ENCODE data around the gene PIK3R6. TPM values are rescaled to one million over a fixed set of nuclear protein-coding genes. Genes with fewer than 3 reads are reported as not detected.

Gene PIK3R6
- total RNA-seq, 2 donors from 2014 or later = 2.1 to 2.5 TPM

DNA sequence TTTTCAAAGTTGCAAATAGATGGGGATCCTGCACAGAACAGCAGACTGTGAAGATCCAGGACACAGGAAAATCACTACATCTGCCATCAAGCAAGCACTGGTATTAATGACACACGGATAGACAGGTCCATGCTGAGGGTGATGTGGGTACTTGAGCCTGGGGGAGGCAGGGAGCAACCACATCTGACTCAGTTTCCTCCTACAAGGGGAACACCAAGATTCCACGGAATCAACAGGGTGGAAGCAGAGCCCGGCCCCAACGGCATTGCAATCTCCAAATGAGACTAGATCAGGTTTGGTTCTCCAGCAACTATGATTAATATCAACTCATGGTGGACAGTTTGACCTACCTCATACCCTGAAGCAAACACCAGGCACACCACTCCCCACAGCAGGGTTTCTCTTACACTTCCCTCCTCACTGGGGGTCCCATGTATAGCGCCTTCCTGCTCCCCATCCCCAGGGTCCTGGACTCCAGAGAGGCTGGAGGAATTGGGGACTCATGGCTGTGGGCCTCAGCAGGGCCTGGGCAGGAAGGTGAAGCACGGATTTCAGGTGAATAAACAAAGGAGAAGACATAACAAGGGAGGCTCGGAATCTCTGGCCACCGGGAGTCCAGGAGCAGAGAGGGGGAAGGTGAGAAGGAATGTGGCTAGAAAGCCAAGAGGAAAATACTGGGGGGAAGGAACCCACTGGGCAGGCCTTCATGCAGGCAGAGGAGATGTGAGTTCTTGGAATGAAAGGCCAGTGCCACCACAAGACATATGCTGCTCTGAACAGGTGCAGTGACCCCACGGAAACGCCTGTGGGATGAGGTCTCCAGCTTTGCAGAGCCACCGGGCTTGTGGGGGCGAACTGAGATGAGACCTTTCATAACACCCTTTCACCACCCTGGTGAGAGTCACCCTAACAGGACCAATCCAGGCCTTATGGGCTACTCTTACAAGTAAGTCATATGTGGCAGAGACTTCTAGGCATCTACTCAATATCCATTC, 29.5 kb upstream of the PIK3R6 start:
- no peak overlapping the region for H3K4me3 Mint-ChIP-seq
- Histone ChIP-seq H3K9me3 (ENCODE audit: control insufficient read depth, low read length) (no peaks in the 10 kb centered on the region), H3K4me1 (ENCODE audit: control insufficient read depth, insufficient read depth, low read length) (peaks cover 13% of the 10 kb centered on the region), H3K4me3 (ENCODE audit: low read length) (no peak overlapping the region), H3K27me3 (ENCODE audit: control insufficient read depth, insufficient read depth, low read length, poor library complexity, severe bottlenecking) (no peaks in the 10 kb centered on the region), H3K9ac (ENCODE audit: extremely low read depth, low read length, poor library complexity, severe bottlenecking) (no peak overlapping the region), H3K27ac (ENCODE audit: low read depth, low read length) (no peak overlapping the region), H3K36me3 (ENCODE audit: control insufficient read depth, insufficient read depth, low read length) (no peaks in the 10 kb centered on the region)
- H3K9me3 Mint-ChIP-seq = no peaks in the 10 kb centered on the region
- DNase-seq = peak; percentile 46
- TF ChIP-seq, protein P1, sequence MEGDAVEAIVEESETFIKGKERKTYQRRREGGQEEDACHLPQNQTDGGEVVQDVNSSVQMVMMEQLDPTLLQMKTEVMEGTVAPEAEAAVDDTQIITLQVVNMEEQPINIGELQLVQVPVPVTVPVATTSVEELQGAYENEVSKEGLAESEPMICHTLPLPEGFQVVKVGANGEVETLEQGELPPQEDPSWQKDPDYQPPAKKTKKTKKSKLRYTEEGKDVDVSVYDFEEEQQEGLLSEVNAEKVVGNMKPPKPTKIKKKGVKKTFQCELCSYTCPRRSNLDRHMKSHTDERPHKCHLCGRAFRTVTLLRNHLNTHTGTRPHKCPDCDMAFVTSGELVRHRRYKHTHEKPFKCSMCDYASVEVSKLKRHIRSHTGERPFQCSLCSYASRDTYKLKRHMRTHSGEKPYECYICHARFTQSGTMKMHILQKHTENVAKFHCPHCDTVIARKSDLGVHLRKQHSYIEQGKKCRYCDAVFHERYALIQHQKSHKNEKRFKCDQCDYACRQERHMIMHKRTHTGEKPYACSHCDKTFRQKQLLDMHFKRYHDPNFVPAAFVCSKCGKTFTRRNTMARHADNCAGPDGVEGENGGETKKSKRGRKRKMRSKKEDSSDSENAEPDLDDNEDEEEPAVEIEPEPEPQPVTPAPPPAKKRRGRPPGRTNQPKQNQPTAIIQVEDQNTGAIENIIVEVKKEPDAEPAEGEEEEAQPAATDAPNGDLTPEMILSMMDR (conservative IDR thresholded peaks at IDR 0.05) = no peak
- peaks cover 28% of the 10 kb centered on the region for H3K4me1 Mint-ChIP-seq
- 86 to 87% methylated on average over 5 to 12 of the region's 12 CpGs for WGBS, 2 experiments (ENCODE audit: insufficient coverage in 1 of 2, insufficient read length in 1 of 2)
- peaks cover 14% of the 10 kb centered on the region for H3K27me3 Mint-ChIP-seq (ENCODE audit: insufficient read depth)
- peak overlapping the region; percentile 39 for H3K27ac Mint-ChIP-seq
- no peaks in the 10 kb centered on the region for H3K36me3 Mint-ChIP-seq (ENCODE audit: low read depth)

DNA sequence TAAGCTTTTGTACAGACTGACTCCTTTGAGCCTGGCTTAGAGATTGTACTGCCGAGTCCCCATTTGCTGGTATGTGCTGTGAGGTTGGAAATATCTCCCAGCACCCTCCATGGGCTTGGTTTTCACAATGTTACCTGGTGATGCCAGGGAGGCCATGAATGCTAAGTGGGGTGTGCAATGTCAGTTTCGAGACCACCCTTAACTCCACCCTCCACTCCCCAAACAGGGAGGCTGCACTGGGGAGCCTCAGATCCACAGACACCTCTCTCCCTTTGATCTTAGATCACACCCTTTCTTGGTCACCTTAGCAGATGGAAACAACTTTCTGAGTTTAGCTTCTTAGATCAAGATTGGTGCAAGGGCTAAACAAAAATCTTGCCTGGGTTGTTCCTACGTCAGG, 28.6 kb upstream of the PIK3R6 start:
- TF ChIP-seq, protein P1 (conservative IDR thresholded peaks at IDR 0.05) = no peak
- no peak overlapping the region for H3K27ac ChIP-seq (ENCODE audit: low read depth, low read length)
- H3K4me1 ChIP-seq (ENCODE audit: control insufficient read depth, insufficient read depth, low read length) = peaks cover 13% of the 10 kb centered on the region
- H3K36me3 ChIP-seq (ENCODE audit: control insufficient read depth, insufficient read depth, low read length) = no peaks in the 10 kb centered on the region
- H3K9ac ChIP-seq (ENCODE audit: extremely low read depth, low read length, poor library complexity, severe bottlenecking) = no peak overlapping the region
- H3K9me3 Mint-ChIP-seq = no peaks in the 10 kb centered on the region
- no peaks in the 10 kb centered on the region for H3K36me3 Mint-ChIP-seq (ENCODE audit: low read depth)
- no peaks in the 10 kb centered on the region for H3K27me3 ChIP-seq (ENCODE audit: control insufficient read depth, insufficient read depth, low read length, poor library complexity, severe bottlenecking)
- no peaks in the 10 kb centered on the region for H3K9me3 ChIP-seq (ENCODE audit: control insufficient read depth, low read length)
- no peak overlapping the region for H3K4me3 ChIP-seq (ENCODE audit: low read length)
- no peak overlapping the region for H3K27ac Mint-ChIP-seq
- peaks cover 29% of the 10 kb centered on the region for H3K4me1 Mint-ChIP-seq
- H3K4me3 Mint-ChIP-seq = no peak overlapping the region
- WGBS, 2 experiments (ENCODE audit: insufficient coverage in 1 of 2, insufficient read length in 1 of 2) = 91 to 100% methylated on average over 1 to 3 of the region's 3 CpGs
- peak; percentile 23 for DNase-seq
- H3K27me3 Mint-ChIP-seq (ENCODE audit: insufficient read depth) = peaks cover 16% of the 10 kb centered on the region

DNA sequence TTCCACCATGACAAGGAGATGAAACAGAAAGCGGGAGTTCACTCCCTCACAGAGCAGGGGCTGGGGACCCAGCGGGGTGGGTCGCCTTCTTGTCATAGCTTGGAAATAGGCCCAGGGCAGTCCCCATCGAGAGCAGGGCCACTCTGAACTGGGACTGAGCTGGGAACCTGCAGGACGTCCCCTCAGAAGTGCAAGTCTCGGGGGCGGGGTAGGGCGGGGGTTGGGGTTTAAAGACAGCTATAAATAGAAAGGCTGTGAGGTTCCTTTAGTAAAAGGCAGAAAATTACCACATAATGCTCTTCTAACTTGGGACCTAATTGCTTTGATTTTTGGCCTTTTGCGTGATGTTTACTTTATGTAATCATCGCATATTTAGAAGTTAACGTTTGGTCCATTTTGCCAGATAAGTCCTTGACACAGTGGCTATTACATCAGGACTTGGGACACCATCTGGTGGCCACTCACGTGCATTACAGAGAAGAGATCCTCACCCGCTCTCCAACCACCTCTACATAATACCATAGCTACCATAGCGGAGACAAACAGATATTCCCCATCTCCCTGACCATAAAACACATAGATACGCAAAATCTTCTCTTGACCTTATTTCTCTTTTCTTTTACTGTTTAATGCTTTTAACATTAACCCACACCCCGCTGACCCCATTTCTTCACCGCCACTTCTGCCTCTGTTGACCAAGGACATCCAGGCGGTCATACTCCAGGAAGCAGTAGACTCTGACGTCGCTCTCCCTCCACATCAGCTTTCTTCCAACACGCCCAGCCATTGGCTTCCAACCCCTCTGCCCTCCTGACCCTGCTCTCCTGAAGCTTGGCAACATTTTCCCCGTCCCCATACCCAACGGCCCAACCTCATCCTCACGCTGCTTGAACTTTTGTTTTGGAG, 27.5 kb upstream of the PIK3R6 start:
- no peak overlapping the region for H3K9ac ChIP-seq (ENCODE audit: extremely low read depth, low read length, poor library complexity, severe bottlenecking)
- Mint-ChIP-seq H3K36me3 (ENCODE audit: low read depth) (no peaks in the 10 kb centered on the region), H3K27ac (peak overlapping the region; percentile 84), H3K4me1 (peaks cover 29% of the 10 kb centered on the region), H3K4me3 (peak overlapping the region; percentile 1), H3K27me3 (ENCODE audit: insufficient read depth) (peaks cover 16% of the 10 kb centered on the region), H3K9me3 (no peaks in the 10 kb centered on the region)
- no peaks in the 10 kb centered on the region for H3K9me3 ChIP-seq (ENCODE audit: control insufficient read depth, low read length)
- TF ChIP-seq, protein P1 (conservative IDR thresholded peaks at IDR 0.05) = peak; percentile 94
- DNase-seq = peak; percentile 90
- H3K36me3 ChIP-seq (ENCODE audit: control insufficient read depth, insufficient read depth, low read length) = no peaks in the 10 kb centered on the region
- no peak overlapping the region for H3K27ac ChIP-seq (ENCODE audit: low read depth, low read length)
- H3K4me1 ChIP-seq (ENCODE audit: control insufficient read depth, insufficient read depth, low read length) = peaks cover 13% of the 10 kb centered on the region
- H3K27me3 ChIP-seq (ENCODE audit: control insufficient read depth, insufficient read depth, low read length, poor library complexity, severe bottlenecking) = no peaks in the 10 kb centered on the region
- 45 to 49% methylated on average over 11 to 24 of the region's 24 CpGs for WGBS, 2 experiments (ENCODE audit: insufficient coverage in 1 of 2, insufficient read length in 1 of 2)
- H3K4me3 ChIP-seq (ENCODE audit: low read length) = no peak overlapping the region
